Stimulated activated CD8-positive, alpha-beta memory T cell treated with anti-CD3 and anti-CD28 coated beads, Interleukin-4, amount 100 ng/mL, for 4 hours (primary cell): ENCODE measurements around the gene STMN3.

ENCODE experiments used
- DNase-seq, 2 donors: peaks; one replicate each; pipeline ENCODE4 v3.0.0-alpha.2; 2020; ENCODE audit warnings: low read depth in 2 of 2, low spot score in 1 of 2

Gene STMN3

GRCh38 chr20:63653041-63653973, at the start of gene STMN3:
Gene STMN3 (minus strand): TSS chr20:63653424. CDS start chr20:63653345, 79 bp downstream.
- DNase-seq: peak in 1 of 2 donors; percentile 40

- no peak for DNase-seq
Observed at GRCh38 chr20:63702036-63702665, 48.9 kb upstream of the STMN3 start.

DNA sequence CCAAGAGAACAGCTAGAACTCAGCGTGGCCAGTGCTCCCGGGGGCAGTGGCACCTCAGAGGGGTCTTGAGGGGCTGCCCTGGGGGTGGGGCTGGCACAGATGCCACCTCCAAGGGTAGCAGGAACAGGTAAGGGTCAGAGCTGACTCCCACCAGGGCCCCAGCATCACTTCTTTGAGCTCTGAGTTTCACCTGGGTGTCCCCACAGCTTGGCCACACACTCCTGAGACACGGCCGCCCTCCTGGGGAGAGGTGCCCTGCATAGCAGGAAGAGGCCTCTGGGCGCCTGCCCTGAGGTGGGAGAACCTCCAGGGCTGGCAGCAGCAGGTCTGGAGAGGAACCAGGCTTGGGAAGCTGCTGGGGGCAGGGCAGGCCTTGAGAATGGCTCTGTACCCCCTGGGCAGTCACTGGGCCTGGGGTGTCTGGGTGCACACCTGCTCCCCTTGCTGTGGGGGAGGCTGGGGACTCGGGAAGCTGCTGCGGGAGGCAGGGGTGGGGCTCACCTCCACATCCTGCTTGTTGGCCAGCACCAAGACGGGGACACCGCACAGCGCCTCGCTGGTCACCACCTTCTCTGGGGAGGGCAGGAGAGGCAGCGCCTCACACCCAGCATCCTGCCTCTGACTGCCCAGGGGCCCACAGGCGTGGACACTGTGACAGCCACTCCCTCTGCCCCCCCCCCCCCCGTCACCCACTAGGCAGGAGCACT, 48.3 kb upstream of the STMN3 start:
- DNase-seq: no peak

GRCh38 chr20:63701051-63701328, 47.8 kb upstream of the STMN3 start:
- DNase-seq: no peak

DNA sequence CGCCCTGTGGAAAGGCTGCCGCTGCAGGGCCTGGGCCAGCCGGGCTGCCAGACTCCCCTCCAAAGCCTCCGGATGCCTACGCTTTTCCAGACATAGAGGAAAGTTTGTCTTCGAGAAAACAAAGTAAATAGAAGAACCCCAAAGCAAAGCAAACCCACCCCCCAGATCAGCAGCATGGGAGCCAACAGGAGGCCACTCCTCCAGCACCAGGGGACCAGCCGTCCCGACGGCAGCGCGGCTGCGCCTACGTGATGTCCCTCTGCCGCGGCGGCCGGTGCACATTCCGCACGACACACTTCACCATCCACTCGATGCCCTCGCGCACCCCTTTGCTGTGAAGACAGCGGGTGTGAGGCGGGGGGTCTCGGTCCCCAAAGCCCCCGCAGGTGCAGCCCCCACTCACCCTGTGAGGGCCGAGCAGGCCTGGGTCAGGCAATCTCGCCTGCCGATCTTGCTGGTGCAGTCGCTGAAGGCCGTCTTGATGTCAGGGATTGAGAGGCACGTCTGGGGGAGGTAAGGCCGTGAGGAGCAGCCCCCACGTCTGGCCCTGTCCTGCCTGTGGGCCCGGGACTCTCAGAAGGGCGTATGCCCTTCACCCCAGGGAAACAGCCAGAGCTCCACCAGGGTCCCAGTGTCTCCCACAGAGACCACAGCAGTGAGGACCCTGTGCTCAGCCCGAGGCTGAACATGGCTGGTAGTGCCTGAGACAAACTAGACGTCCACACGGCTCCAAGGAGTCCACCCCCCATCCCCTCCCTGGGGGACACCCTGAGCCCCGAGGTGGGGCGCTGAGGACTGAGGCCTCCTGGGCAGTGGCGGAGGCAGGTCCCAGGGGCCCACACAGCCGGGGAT, 47.2 kb upstream of the STMN3 start:
- DNase-seq: no peak

- DNase-seq: no peak
Observed at GRCh38 chr20:63699466-63700198, 46.4 kb upstream of the STMN3 start.

DNA sequence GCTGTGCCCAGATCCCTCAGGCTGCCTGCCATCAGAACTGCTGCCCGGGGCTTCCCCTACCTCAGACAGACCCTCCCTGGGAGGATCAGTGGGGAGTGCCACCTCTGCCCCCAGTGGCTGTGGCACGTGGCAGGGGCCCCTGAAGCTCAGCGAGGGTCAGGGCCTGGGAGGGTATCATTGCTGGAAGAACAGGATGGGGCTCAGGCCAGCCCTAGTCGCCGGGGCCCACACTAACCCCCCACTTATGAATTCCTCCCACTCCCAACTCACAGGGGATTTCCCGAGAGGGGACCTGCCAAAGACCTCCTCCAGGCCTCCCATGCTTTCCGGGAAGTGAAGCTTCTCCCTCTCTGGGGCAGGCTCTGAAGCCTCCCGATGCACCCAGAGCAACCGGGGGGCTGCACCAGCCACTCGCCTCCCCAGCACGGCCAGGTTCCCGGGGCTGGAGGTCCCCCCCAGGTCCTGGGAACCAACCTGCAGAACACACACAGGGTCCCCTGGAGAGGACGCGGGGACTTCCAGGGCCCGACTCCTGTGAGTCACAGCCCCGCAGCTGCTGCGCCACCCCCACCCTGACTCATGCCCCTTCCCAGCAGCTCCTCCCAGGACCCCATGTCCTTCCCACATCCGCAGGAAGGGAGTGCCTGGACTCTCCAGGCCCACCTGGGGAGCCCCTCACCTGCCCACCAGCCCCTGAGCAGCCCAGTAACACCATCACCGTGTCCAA, 45.7 kb upstream of the STMN3 start:
- peak in 1 of 2 donors; percentile 21 for DNase-seq

DNA sequence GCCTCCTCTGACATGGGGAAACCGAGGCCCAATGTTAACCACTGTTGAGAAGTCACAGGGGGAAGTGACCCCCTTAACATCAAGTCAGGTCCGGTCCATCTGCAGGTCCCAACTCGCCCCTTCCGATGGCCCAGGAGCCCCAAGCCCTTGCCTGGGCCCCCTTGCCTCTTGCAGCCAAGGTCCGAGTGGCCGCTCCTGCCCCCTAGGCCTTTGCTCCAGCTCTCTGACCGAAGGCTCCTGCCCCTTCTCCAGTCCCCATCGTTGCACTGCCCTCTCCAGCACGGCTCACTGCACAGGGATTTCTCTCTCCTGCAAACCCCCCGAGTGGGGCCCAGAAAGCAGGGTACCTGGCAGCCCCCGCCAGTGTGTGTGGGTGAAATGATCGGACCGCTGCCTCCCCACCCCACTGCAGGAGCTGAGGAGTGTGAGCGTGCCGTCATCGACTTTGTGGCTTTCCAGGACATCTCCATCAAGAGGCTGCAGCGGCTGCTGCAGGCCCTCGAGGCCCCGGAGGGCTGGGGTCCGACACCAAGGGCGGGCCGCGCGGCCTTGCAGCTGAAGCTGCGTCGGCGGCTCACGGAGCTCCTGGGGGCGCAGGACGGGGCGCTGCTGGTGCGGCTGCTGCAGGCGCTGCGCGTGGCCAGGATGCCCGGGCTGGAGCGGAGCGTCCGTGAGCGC, 44.8 kb upstream of the STMN3 start:
- no peak for DNase-seq

DNA sequence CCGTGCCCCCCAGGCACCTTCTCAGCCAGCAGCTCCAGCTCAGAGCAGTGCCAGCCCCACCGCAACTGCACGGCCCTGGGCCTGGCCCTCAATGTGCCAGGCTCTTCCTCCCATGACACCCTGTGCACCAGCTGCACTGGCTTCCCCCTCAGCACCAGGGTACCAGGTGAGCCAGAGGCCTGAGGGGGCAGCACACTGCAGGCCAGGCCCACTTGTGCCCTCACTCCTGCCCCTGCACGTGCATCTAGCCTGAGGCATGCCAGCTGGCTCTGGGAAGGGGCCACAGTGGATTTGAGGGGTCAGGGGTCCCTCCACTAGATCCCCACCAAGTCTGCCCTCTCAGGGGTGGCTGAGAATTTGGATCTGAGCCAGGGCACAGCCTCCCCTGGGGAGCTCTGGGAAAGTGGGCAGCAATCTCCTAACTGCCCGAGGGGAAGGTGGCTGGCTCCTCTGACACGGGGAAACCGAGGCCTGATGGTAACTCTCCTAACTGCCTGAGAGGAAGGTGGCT, 44.2 kb upstream of the STMN3 start:
- no peak for DNase-seq

GRCh38 chr20:63696628-63697356, 43.6 kb upstream of the STMN3 start, which contains the start of gene TNFRSF6B:
Gene TNFRSF6B (plus strand): TSS chr20:63696652. CDS start chr20:63696768, 116 bp downstream.
- DNase-seq: no peak

DNA sequence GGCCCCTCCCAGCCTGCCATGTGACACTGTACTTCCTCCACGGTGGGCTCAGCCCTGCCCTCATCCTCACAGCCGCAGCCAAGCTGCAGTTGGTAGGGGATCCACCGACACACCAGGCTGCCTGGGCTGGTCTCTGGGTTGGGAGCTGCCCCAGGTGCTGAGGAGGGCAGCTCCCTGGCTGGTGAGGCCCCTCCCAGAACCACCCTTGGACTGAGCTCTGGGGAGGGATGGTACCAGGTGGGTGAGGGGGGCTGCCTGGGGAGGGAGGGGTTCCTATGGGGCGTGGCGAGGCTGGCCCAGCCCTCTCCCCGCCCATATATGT, 43.0 kb upstream of the STMN3 start:
- DNase-seq: no peak

- no peak for DNase-seq
Observed at GRCh38 chr20:63695424-63696305, 42.4 kb upstream of the STMN3 start.

DNA sequence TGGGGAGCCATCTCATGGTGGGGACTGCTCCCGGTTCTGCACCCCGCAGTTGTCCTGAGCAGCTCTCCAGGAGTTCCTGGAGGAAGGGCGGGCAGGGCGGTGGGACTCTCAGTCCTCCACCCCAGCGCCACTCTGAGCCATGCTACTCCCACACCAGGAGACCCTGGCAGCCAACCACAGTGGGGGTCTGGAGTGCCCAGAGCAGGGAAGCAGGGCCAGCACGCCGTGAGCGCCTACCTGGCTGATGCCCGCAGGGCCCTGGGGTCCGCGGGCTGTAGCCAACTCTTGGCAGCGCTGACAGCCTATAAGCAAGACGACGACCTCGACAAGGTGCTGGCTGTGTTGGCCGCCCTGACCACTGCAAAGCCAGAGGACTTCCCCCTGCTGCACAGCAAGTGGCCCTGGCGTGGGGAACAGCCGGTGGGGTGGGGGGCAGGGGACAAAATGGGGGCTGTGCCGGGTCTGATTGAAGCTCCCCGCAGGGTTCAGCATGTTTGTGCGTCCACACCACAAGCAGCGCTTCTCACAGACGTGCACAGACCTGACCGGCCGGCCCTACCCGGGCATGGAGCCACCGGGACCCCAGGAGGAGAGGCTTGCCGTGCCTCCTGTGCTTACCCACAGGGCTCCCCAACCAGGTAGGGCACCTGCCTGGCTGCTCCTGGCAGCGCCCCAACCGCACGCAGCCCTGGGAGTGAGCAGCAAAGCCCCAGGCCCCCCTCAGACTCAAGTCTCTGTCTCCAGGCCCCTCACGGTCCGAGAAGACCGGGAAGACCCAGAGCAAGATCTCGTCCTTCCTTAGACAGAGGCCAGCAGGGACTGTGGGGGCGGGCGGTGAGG, 41.6 kb upstream of the STMN3 start:
- no peak for DNase-seq

DNA sequence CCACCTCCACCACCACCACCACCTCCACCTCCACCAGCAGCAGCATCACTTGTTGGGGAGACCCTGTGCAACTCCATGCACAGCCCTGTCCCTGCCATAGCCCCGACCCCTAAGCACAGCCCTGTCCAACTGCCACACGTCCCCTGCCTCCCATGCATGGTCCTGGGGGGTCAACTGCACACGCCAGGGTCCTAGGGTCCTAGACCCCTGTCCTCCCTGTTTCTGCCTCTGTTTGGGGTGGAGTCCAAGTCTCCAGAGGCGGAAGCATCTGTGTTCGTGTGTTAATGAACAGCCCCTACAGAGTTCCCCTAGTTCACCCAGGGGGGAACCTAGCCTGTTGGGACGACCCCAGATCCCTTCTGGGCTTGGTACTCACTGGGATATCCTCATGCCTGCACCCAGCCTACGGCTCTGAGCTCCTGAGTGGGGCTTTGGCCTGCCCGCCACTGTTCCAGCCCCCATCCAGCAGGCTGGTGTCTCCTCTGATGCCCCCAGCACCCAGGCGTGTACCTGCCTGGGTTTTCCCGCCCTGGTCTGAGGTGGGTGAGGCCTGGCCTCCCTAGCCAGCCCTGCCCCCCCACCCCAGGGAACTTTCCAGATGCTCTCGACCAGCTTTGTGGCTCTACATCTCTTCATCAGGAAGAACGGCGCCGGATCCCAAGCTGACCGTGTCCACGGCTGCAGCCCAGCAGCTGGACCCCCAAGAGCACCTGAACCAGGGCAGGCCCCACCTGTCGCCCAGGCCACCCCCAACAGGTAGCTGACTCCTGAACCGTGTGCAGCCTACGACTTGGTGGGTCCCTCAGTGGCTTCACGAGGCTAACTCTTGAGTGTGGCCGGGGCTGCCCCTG, 40.7 kb upstream of the STMN3 start:
- no peak for DNase-seq

DNA sequence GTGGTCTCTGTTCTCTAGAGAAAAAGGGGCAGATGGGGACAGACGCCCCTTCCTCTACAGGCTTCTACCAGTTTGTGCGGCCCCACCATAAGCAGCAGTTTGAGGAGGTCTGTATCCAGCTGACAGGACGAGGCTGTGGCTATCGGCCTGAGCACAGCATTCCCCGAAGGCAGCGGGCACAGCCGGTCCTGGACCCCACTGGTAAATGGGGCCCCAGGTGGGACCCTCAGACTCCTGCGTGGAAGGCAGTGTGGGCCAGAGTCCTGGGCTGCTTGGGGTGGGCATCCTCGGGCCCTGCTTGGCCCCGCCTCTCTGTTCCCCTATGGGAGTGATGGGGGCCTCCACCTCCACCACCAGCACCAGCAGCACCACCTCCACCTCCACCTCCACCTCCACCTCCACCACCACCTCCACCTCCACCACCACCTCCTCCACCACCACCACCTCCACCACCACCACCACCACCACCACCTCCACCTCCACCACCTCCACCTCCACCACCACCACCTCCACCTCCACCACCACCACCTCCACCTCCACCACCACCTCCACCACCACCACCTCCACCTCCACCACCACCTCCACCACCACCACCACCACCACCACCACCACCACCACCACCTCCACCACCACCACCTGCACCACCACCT, 40.0 kb upstream of the STMN3 start:
- no peak for DNase-seq
